HepG2 (cell line): ENCODE measurements around the gene PEA15. TPM values are rescaled to one million over a fixed set of nuclear protein-coding genes. Genes with fewer than 3 reads are reported as not detected.

ENCODE experiments used
- ATAC-seq: fragments of 200-7000 bp; cut with Tn5 transposase; 3 replicates; pipeline ENCODE4 v1.9.1; 2020; ENCODE audit warnings: mild to moderate bottlenecking, moderate library complexity
- BruUV-seq: library from RNA; stranded (reverse); fragments of 400-500 nt; replicated peaks from 2 replicates; lab custom pipeline; 2021; lab: Mats Ljungman, UMichigan
- CTCF ChIA-PET: fragments of 300-600 bp; formaldehyde crosslinking; extraction: SDS; loops from one replicate; lab custom pipeline; 2021; ENCODE audit warnings: low total read pairs, inconsistent platforms, low intra/inter-chr PET ratio; lab: Yijun Ruan, JAX
- POLR2A ChIA-PET: fragments of 350-600 bp; sonication (Branson Sonifier 250); formaldehyde crosslinking; loops from one replicate; lab custom pipeline; 2020; ENCODE audit warnings: antibody characterized with exemption, inconsistent platforms; lab: Yijun Ruan, JAX
- DNase-seq: peaks from one replicate; pipeline ENCODE4 v3.0.0-alpha.2; 2015; ENCODE audit warnings: low spot score
- FAIRE-seq: peaks from 3 replicates; lab custom pipeline; 2011; peaks lifted over from hg19 to GRCh38; lab: Jason Lieb, UNC
- H2AFZ ChIP-seq: one replicate; pipeline ENCODE4 v1.6.1; 2011; ENCODE audit warnings: low read length, inconsistent platforms
- H3K27ac ChIP-seq: fragments of 300-600 bp; 3 replicates; pipeline ENCODE4 v1.8.0; 2011; ENCODE audit warnings: mixed run types, mild to moderate bottlenecking, mixed read lengths, low read length, inconsistent platforms; ENCODE audit not compliant: insufficient read depth; ENCODE audit errors: extremely low read length
- H3K27me3 ChIP-seq, 2 experiments: fragments of 200-600 bp in 1 of 2; 2 replicates in 1 of 2; 3 replicates in 1 of 2; pipeline versions ENCODE4 v1.6.0 to v1.8.0; 2011; ENCODE audit warnings: low read length in 2 of 2, mild to moderate bottlenecking in 2 of 2, moderate library complexity in 2 of 2, inconsistent platforms in 1 of 2; ENCODE audit not compliant: insufficient read depth in 2 of 2, control insufficient read depth in 1 of 2
- H3K36me3 ChIP-seq, 2 experiments: fragments of 200-600 bp in 1 of 2; replicated peaks in 1 of 2; 2 replicates in 1 of 2; 3 replicates in 1 of 2; pipeline versions ENCODE4 v1.5.1 to v1.8.0; 2011; ENCODE audit warnings: low read length in 2 of 2, inconsistent platforms in 1 of 2; ENCODE audit not compliant: insufficient read depth in 2 of 2, control insufficient read depth in 1 of 2
- H3K4me1 ChIP-seq: 2 replicates; pipeline ENCODE4 v1.5.1; 2012; ENCODE audit warnings: low read length, inconsistent platforms; ENCODE audit not compliant: insufficient read depth
- H3K4me2 ChIP-seq: 2 replicates; pipeline ENCODE4 v1.6.0; 2011; ENCODE audit warnings: low read depth, low read length, inconsistent platforms
- H3K4me3 ChIP-seq, 3 experiments: fragments of 200-600 bp in 1 of 3; sonication (generic), shearing (Covaris generic) in 1 of 3; replicated peaks in 1 of 3; 2 replicates each; pipeline ENCODE4 v1.5.1; 2011 to 2016; ENCODE audit warnings: low read length in 3 of 3, inconsistent platforms in 2 of 3, low read depth in 2 of 3, mild to moderate bottlenecking in 2 of 3, control low read depth in 1 of 3, mixed read lengths in 1 of 3; ENCODE audit not compliant: insufficient read depth in 1 of 3
- H3K79me2 ChIP-seq: one replicate; pipeline ENCODE4 v1.6.1; 2011; ENCODE audit warnings: low read length, inconsistent platforms; ENCODE audit not compliant: insufficient read depth
- H3K9ac ChIP-seq: 2 replicates; pipeline ENCODE4 v1.6.0; 2011; ENCODE audit warnings: mild to moderate bottlenecking, low read depth, low read length, inconsistent platforms; ENCODE audit not compliant: insufficient read depth
- H3K9me3 ChIP-seq: 2 replicates; pipeline ENCODE4 v1.5.1; 2012; ENCODE audit warnings: mild to moderate bottlenecking, low read length
- H4K20me1 ChIP-seq: 2 replicates; pipeline ENCODE4 v1.6.0; 2011; ENCODE audit warnings: inconsistent platforms, mild to moderate bottlenecking, low read length, moderate library complexity; ENCODE audit not compliant: insufficient read depth
- AKAP8 ChIP-seq: sonication (generic); formaldehyde crosslinking; IDR thresholded peaks from 2 replicates; pipeline ENCODE4 v1.5.1; 2020; ENCODE audit warnings: mild to moderate bottlenecking, missing genetic modification reagents
- BRCA1 ChIP-seq: sonication (generic); formaldehyde crosslinking; IDR thresholded peaks from 2 replicates; pipeline ENCODE4 v1.4.0; 2020; ENCODE audit warnings: missing genetic modification reagents
- CSRNP1 ChIP-seq: sonication (generic); formaldehyde crosslinking; IDR thresholded peaks from 2 replicates; pipeline ENCODE4 v1.8.1; 2023; ENCODE audit warnings: mild to moderate bottlenecking, missing genetic modification reagents
- PRDM15 ChIP-seq: sonication (generic); formaldehyde crosslinking; IDR thresholded peaks from 2 replicates; pipeline ENCODE4 v1.4.0; 2020; ENCODE audit warnings: missing genetic modification reagents
- THAP8 ChIP-seq: sonication (generic); formaldehyde crosslinking; IDR thresholded peaks from 2 replicates; pipeline ENCODE4 v1.5.1; 2020; ENCODE audit warnings: missing genetic modification reagents, mild to moderate bottlenecking, borderline replicate concordance
- TOE1 ChIP-seq: sonication (generic); formaldehyde crosslinking; IDR thresholded peaks from 2 replicates; pipeline ENCODE4 v1.4.0; 2020; ENCODE audit warnings: mild to moderate bottlenecking, missing genetic modification reagents
- ZBTB21 ChIP-seq: sonication (generic); formaldehyde crosslinking; IDR thresholded peaks from 2 replicates; pipeline ENCODE4 v1.4.0; 2020; ENCODE audit warnings: missing genetic modification reagents
- ZNF362 ChIP-seq: sonication (generic); formaldehyde crosslinking; IDR thresholded peaks from 2 replicates; pipeline ENCODE4 v1.4.0; 2020; ENCODE audit warnings: missing genetic modification reagents, mild to moderate bottlenecking, borderline replicate concordance
- ZNF431 ChIP-seq: sonication (generic); formaldehyde crosslinking; IDR thresholded peaks from 2 replicates; pipeline ENCODE4 v1.9.0; 2022; ENCODE audit warnings: missing genetic modification reagents, low read depth, mild to moderate bottlenecking, borderline replicate concordance
- WGBS: methylation state at CpG from one replicate; pipeline ENCODE4 v1.1.6; 2017; ENCODE audit warnings: low lambda C conversion rate; 5-methylcytosine and 5-hydroxymethylcytosine counted together
- in situ Hi-C: cut with HindIII; loops from 2 replicates; pipeline ENCODE4 v1.10.0; 2017; ENCODE audit warnings: low pct_unique_long_range_greater_than_20kb; ENCODE audit not compliant: extremely low pct_ligation_motif_present
- intact Hi-C: fragments of 100-400 bp; cut with micrococcal nuclease; formaldehyde crosslinking; loops from one replicate; pipeline ENCODE4 v1.10.0; 2022; ENCODE audit not compliant: unreplicated experiment
- polyA plus RNA-seq, 8 experiments: library from polyadenylated mRNA; depleted of rRNA in 3 of 8; stranded (reverse) in 7 of 8; unstranded in 1 of 8; fragments of >200 nt; fragmentation: Illumina TruSeq in 4 of 8; extraction: Trizol in 4 of 8; gene quantifications; 2 replicates each; pipeline versions ENCODE4 v1.2.1 to v1.2.3, GENCODE V29; 2011 to 2016; ENCODE audit warnings: low read depth in 4 of 8, missing spikeins in 1 of 8, mixed read lengths in 1 of 8; ENCODE audit not compliant: insufficient read depth in 1 of 8
- total RNA-seq, 5 experiments: library from RNA; depleted of rRNA; stranded (reverse); fragments of >200 nt; fragmentation: Illumina TruSeq; extraction: Trizol; gene quantifications; 2 replicates each; pipeline ENCODE4 v1.2.3, GENCODE V29; 2016; ENCODE audit warnings: low read depth in 1 of 5

PEA15 gene
- total and polyA plus RNA-seq, 2 of the 13 experiments (the other 11 are each of a cell fraction or from before 2014, with no cell fraction given) = 12.1 to 35.2 TPM

- H3K4me2 ChIP-seq = no peak overlapping the region
- H3K4me1 ChIP-seq = peaks cover 36% of the 10 kb centered on the region
- TF ChIP-seq TOE1 (CRISPR knock-in tag) (no peak), BRCA1 (no peak), ZNF362 (CRISPR knock-in tag) (no peak), ZNF431 (CRISPR knock-in tag) (no peak), THAP8 (CRISPR knock-in tag) (no peak), CSRNP1 (no peak), PRDM15 (no peak), ZBTB21 (CRISPR knock-in tag) (no peak), AKAP8 (no peak)
- ATAC-seq (no peak), DNase-seq (no peak), FAIRE-seq (no peak)
- peaks cover 0 to 13% of the 10 kb centered on the region in 2 experiments; a peak in 4 of 5 replicates for H3K27me3 ChIP-seq
- H2AFZ ChIP-seq = no peak overlapping the region
- H3K36me3 ChIP-seq = no peaks in the 10 kb centered on the region
- BruUV-seq = no TSS peak
- no peak overlapping the region for H3K9ac ChIP-seq
- no peak overlapping the region for H3K27ac ChIP-seq
- ChIA-PET CTCF (interaction anchor here (1.1 to 2.0 kb wide), 2 partner anchors 54 to 62 kb away, joined by 3 to 15 read pairs; no protein-coding TSS in a partner anchor), POLR2A (no interaction called here)
- H3K9me3 ChIP-seq = no peaks in the 10 kb centered on the region
- in situ Hi-C loops (no loop called here), intact Hi-C loops (loop anchor here (1.0 kb wide), 2 partner anchors 62 to 89 kb away; no protein-coding TSS in a partner anchor)
- H3K79me2 ChIP-seq = no peaks in the 10 kb centered on the region
- no peaks in the 10 kb centered on the region for H4K20me1 ChIP-seq
- no peak overlapping the region for H3K4me3 ChIP-seq
- WGBS = 0% methylated on average over 2 of the region's 2 CpGs
Measured at GRCh38 chr1:160162931-160163330, 42.3 kb upstream of the PEA15 start.
